22Rv1 (cell line): Measurements from ENCODE around the gene BLCAP.
"Not testable (repeated sequence)": the region's sequence is repeated elsewhere in the genome, so short reads cannot be mapped to it uniquely, and the experiment has no call there.

Experiments
- H3K27ac ChIP-seq: fragments of 450-650 bp; 2 replicates; pipeline ENCODE4 v1.5.1; 2017
- ZFX ChIP-seq: fragments of 450-650 bp; IDR thresholded peaks from 2 replicates; pipeline ENCODE4 v1.6.1; 2017; ENCODE audit warnings: antibody characterized with exemption, borderline replicate concordance
- TF ChIP-seq, protein P1 (sequence below): fragments of 450-650 bp; IDR thresholded peaks from 2 replicates; pipeline ENCODE4 v1.5.1; 2017; ENCODE audit warnings: mild to moderate bottlenecking

Gene BLCAP

GRCh38 chr20:37527638-37528445, at the start of gene BLCAP:
TSS of gene BLCAP (minus strand) at chr20:37527876. CDS start at chr20:37519174, 8,702 bp downstream.
- TF ChIP-seq ZFX, result no peak
- TF ChIP-seq, protein P1, sequence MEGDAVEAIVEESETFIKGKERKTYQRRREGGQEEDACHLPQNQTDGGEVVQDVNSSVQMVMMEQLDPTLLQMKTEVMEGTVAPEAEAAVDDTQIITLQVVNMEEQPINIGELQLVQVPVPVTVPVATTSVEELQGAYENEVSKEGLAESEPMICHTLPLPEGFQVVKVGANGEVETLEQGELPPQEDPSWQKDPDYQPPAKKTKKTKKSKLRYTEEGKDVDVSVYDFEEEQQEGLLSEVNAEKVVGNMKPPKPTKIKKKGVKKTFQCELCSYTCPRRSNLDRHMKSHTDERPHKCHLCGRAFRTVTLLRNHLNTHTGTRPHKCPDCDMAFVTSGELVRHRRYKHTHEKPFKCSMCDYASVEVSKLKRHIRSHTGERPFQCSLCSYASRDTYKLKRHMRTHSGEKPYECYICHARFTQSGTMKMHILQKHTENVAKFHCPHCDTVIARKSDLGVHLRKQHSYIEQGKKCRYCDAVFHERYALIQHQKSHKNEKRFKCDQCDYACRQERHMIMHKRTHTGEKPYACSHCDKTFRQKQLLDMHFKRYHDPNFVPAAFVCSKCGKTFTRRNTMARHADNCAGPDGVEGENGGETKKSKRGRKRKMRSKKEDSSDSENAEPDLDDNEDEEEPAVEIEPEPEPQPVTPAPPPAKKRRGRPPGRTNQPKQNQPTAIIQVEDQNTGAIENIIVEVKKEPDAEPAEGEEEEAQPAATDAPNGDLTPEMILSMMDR, result no peak
- peak within 1 kb of the TSS; percentile 75 for H3K27ac ChIP-seq

GRCh38 chr20:37577436-37577835, 49.8 kb upstream of the BLCAP start:
- not testable (repeated sequence) for H3K27ac ChIP-seq

DNA sequence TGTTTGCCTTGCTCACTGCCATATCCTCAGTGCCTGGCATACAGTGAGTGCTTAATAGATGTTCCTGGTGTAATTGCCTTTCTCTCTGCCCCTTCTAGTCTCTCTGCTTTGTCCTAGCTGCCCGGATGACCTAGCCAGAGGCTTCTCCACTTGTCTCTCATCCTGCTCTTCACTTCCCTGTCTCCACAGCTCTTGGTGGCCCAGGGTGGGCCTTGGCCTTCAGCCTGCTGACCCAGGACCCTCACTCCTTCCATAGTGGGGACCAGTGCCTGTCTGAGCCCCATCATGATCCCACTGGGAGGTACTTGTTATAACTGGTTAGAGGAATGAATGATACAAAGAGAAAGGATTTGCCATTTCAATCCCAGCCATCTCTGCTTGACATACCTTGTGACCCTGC, 49.2 kb upstream of the BLCAP start:
- no peak overlapping the region for H3K27ac ChIP-seq
- TF ChIP-seq, protein P1, result no peak
- no peak for TF ChIP-seq ZFX

DNA sequence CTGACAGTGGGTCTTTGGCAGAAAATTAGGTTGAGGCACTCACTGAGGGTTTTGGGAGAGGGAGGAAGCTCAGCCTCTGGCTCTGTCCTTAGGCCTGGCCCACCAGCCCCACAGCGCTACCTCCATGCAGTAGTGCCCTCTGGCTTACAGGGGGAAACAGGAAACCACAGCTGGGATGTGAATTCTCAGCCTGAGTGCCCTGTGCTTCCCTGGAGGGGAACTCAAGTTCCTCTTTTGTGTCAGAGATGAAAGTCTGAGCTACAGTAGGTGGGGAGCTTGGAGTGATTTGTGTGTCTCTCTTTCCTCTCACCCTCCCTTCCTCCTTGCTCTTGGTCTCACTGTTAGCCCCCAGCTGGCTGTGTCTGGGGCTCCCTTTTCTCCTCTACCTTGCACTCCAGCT, 48.2 kb upstream of the BLCAP start:
- TF ChIP-seq, protein P1, result no peak
- no peak overlapping the region for H3K27ac ChIP-seq

DNA sequence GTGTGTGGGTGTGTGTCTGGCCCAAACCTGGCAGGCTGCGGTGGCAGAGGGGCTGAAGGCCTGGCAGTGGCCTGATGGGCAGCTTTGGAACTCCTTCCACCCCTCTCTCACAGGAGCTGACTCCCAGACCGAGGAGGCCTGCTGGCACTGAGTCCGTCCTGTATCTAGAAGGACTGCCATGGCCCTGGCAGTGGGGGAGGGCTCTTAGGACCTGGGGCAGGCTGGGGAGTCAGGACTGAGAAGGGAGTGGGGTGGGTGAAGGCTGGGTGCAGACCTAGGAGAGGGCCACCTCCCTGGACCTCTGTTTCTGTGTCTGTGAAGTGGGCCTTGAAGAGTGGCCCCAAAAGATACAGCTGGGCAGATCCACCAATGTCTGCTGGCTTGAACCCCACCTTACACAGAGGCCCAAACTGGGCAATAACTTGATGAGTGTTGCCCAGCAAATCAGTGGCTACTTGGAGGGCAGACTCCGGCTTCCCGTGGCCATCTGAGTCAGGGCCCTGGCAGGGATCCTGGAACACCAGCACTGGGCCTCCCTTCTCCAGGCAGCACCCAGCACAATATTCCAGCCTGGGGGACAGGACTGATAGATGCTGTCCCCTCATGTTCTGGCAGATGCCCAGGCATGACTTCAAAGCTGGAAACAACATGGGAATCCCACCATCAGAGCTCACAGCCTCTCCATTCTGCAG, 46.7 kb upstream of the BLCAP start:
- no peak for TF ChIP-seq ZFX
- TF ChIP-seq, protein P1, result no peak
- H3K27ac ChIP-seq, result no peak overlapping the region

- TF ChIP-seq, protein P1, result no peak
- no peak for TF ChIP-seq ZFX
- H3K27ac ChIP-seq, result no peak overlapping the region
Observed at GRCh38 chr20:37573626-37574198, 46.0 kb upstream of the BLCAP start.

DNA sequence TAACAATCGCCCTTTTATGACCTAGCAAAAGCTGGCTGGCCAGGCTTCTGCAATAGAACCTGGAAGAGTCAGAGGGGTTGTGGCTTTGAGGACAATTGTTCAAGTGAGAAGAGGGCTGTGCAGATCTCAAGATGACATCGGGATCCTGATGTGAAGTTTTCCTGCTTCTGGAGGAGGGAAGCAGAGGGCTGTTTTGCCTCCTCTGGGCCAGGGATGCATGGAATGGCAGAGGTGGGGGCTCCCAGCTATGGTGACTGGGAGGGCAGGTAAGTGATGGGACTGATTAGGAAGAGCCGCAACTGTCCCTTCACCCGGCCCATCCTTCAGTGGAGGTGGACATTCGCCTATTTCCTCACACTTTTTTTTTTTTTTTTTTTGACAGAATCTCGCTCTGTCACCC, 43.4 kb upstream of the BLCAP start:
- TF ChIP-seq, protein P1, result no peak
- no peak for TF ChIP-seq ZFX
- H3K27ac ChIP-seq, result no peak overlapping the region
